Measurements from ENCODE around the gene USP6.

DNA sequence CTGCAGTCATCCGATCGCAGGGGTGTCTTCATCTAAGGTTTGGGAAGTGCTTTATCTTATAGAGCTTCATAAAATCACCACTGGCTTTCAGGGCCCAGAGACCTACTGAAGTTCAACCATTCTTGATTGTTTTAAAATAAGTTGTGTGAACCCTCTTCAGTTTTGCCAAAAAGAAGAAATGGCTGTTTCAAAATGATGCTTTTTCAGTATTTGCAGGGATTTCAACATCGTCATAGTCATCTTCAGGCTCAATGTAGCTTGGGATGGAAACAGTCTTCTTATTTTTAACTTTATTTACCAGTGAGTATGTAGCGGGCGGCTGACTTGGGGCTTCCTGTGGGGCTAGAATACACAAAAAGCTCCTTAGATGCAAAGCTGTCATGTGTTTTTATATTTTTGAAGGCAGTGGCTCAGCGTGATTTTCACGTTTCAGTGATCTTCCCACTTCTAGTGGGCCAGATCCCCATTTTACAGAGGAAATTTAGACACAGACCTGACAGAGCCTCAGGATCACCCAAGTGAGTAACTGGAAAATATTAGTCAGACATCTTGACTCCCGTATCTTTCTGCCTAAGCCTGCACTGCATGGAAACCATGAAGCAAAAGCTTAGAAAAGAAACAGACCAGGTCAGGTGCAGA is 94.9 kb downstream of the USP6 start:
- TF ChIP-seq, protein P1, sequence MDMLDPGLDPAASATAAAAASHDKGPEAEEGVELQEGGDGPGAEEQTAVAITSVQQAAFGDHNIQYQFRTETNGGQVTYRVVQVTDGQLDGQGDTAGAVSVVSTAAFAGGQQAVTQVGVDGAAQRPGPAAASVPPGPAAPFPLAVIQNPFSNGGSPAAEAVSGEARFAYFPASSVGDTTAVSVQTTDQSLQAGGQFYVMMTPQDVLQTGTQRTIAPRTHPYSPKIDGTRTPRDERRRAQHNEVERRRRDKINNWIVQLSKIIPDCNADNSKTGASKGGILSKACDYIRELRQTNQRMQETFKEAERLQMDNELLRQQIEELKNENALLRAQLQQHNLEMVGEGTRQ (IDR thresholded peaks at IDR 0.05; ENCODE audit: low read depth, low read length), result no peak
- TF ChIP-seq, protein P1 (CRISPR knock-in tag; IDR thresholded peaks at IDR 0.05; ENCODE audit: borderline replicate concordance), result no peak
- TF ChIP-seq, protein P2, sequence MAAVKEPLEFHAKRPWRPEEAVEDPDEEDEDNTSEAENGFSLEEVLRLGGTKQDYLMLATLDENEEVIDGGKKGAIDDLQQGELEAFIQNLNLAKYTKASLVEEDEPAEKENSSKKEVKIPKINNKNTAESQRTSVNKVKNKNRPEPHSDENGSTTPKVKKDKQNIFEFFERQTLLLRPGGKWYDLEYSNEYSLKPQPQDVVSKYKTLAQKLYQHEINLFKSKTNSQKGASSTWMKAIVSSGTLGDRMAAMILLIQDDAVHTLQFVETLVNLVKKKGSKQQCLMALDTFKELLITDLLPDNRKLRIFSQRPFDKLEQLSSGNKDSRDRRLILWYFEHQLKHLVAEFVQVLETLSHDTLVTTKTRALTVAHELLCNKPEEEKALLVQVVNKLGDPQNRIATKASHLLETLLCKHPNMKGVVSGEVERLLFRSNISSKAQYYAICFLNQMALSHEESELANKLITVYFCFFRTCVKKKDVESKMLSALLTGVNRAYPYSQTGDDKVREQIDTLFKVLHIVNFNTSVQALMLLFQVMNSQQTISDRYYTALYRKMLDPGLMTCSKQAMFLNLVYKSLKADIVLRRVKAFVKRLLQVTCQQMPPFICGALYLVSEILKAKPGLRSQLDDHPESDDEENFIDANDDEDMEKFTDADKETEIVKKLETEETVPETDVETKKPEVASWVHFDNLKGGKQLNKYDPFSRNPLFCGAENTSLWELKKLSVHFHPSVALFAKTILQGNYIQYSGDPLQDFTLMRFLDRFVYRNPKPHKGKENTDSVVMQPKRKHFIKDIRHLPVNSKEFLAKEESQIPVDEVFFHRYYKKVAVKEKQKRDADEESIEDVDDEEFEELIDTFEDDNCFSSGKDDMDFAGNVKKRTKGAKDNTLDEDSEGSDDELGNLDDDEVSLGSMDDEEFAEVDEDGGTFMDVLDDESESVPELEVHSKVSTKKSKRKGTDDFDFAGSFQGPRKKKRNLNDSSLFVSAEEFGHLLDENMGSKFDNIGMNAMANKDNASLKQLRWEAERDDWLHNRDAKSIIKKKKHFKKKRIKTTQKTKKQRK (IDR thresholded peaks at IDR 0.05; ENCODE audit: low read length), result no peak
- no peak for TF ChIP-seq RFX5 (IDR thresholded peaks at IDR 0.05; ENCODE audit: low read depth, low read length)
- TF ChIP-seq EP300 (IDR thresholded peaks at IDR 0.05; ENCODE audit: low read depth in 2 of 2, low read length in 2 of 2), result no peak
- TF ChIP-seq EP300 (CRISPR knock-in tag; IDR thresholded peaks at IDR 0.05; ENCODE audit: borderline replicate concordance), result no peak
- TF ChIP-seq, protein P3, sequence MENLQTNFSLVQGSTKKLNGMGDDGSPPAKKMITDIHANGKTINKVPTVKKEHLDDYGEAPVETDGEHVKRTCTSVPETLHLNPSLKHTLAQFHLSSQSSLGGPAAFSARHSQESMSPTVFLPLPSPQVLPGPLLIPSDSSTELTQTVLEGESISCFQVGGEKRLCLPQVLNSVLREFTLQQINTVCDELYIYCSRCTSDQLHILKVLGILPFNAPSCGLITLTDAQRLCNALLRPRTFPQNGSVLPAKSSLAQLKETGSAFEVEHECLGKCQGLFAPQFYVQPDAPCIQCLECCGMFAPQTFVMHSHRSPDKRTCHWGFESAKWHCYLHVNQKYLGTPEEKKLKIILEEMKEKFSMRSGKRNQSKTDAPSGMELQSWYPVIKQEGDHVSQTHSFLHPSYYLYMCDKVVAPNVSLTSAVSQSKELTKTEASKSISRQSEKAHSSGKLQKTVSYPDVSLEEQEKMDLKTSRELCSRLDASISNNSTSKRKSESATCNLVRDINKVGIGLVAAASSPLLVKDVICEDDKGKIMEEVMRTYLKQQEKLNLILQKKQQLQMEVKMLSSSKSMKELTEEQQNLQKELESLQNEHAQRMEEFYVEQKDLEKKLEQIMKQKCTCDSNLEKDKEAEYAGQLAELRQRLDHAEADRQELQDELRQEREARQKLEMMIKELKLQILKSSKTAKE (CRISPR knock-in tag; IDR thresholded peaks at IDR 0.05; ENCODE audit: borderline replicate concordance), result no peak
- TF ChIP-seq ESRRA (CRISPR knock-in tag; IDR thresholded peaks at IDR 0.05; ENCODE audit: low read depth), result no peak
- TF ChIP-seq ATF1 (CRISPR knock-in tag; IDR thresholded peaks at IDR 0.05), result no peak
- TF ChIP-seq SIN3B (IDR thresholded peaks at IDR 0.05; ENCODE audit: low read length), result no peak
- TF ChIP-seq, protein P4, sequence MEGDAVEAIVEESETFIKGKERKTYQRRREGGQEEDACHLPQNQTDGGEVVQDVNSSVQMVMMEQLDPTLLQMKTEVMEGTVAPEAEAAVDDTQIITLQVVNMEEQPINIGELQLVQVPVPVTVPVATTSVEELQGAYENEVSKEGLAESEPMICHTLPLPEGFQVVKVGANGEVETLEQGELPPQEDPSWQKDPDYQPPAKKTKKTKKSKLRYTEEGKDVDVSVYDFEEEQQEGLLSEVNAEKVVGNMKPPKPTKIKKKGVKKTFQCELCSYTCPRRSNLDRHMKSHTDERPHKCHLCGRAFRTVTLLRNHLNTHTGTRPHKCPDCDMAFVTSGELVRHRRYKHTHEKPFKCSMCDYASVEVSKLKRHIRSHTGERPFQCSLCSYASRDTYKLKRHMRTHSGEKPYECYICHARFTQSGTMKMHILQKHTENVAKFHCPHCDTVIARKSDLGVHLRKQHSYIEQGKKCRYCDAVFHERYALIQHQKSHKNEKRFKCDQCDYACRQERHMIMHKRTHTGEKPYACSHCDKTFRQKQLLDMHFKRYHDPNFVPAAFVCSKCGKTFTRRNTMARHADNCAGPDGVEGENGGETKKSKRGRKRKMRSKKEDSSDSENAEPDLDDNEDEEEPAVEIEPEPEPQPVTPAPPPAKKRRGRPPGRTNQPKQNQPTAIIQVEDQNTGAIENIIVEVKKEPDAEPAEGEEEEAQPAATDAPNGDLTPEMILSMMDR (CRISPR knock-in tag; IDR thresholded peaks at IDR 0.05), result no peak
- no peak for TF ChIP-seq NFE2 (CRISPR knock-in tag; IDR thresholded peaks at IDR 0.05)
- TF ChIP-seq CEBPB (IDR thresholded peaks at IDR 0.05; ENCODE audit: borderline replicate concordance, low read depth, low read length), result no peak
- TF ChIP-seq HNF4A (CRISPR knock-in tag; IDR thresholded peaks at IDR 0.05), result no peak

Measured in HepG2 (cell line).